HL-60 (cell line): Measurements from ENCODE around the gene BCL7A.

Experiments used
- DNase-seq, 2 experiments: peaks; one replicate each; pipeline ENCODE4 v3.0.0-alpha.2; 2010 to 2020; ENCODE audit warnings: low read depth in 1 of 2, low spot score in 1 of 2
- H3K27ac ChIP-seq: fragments of 250-450 bp; sonication (Bioruptor Pico); replicated peaks from 2 replicates; pipeline ENCODE4 v1.5.1; 2020; ENCODE audit warnings: mild to moderate bottlenecking, moderate library complexity
- H3K27me3 ChIP-seq: fragments of 250-450 bp; sonication (Bioruptor Pico); 2 replicates; pipeline ENCODE4 v1.5.1; 2021; ENCODE audit warnings: mild to moderate bottlenecking, moderate library complexity; ENCODE audit not compliant: insufficient read depth, poor library complexity, severe bottlenecking
- H3K4me3 ChIP-seq: replicated peaks from 2 replicates; pipeline ENCODE4 v1.5.1; 2011; ENCODE audit warnings: mild to moderate bottlenecking, control low read depth, low read length; ENCODE audit not compliant: insufficient read depth
- GABPA ChIP-seq: IDR thresholded peaks from 2 replicates; pipeline ENCODE4 v1.6.1; 2012; ENCODE audit warnings: low read depth
- POLR2AphosphoS5 ChIP-seq: IDR thresholded peaks from 2 replicates; pipeline ENCODE4 v1.6.1; 2012; ENCODE audit warnings: low read depth
- SPI1 ChIP-seq: IDR thresholded peaks from 2 replicates; pipeline ENCODE4 v1.6.1; 2012; ENCODE audit warnings: low read depth, mild to moderate bottlenecking, borderline replicate concordance
- TF ChIP-seq, protein P1 (sequence below): IDR thresholded peaks from one replicate; pipeline ENCODE4 v1.5.1; 2011; ENCODE audit warnings: low read length, control low read depth, inconsistent platforms; ENCODE audit not compliant: insufficient read depth
- TF ChIP-seq, protein P2 (sequence below): IDR thresholded peaks from 2 replicates; pipeline ENCODE4 v1.6.1; 2012; ENCODE audit warnings: low read depth; ENCODE audit not compliant: insufficient replicate concordance

The BCL7A gene

DNA sequence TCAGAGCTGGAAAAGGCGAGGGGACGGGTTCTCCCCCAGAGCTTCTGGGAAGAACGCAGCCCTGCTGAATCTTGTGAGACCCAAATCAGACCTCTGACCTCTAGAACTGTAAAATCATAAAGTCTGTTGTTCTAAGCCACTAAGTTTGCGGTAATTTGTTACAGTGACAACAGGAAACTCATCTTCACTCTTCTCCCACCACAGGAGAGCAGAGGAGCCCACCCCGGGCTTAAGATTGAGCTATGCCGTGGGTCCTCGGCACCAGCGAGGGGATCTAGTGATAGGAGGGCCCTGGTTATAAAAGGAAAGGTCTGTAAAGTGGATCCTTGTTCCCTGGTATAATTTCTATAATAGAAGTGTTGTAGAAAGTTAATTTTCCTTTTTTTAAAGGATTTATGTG lies 64.4 kb downstream of the BCL7A start:
- Histone ChIP-seq H3K4me3 (no peak overlapping the region), H3K27me3 (no peaks in the 10 kb centered on the region), H3K27ac (no peak overlapping the region)
- no peak for DNase-seq
- TF ChIP-seq, protein P1, sequence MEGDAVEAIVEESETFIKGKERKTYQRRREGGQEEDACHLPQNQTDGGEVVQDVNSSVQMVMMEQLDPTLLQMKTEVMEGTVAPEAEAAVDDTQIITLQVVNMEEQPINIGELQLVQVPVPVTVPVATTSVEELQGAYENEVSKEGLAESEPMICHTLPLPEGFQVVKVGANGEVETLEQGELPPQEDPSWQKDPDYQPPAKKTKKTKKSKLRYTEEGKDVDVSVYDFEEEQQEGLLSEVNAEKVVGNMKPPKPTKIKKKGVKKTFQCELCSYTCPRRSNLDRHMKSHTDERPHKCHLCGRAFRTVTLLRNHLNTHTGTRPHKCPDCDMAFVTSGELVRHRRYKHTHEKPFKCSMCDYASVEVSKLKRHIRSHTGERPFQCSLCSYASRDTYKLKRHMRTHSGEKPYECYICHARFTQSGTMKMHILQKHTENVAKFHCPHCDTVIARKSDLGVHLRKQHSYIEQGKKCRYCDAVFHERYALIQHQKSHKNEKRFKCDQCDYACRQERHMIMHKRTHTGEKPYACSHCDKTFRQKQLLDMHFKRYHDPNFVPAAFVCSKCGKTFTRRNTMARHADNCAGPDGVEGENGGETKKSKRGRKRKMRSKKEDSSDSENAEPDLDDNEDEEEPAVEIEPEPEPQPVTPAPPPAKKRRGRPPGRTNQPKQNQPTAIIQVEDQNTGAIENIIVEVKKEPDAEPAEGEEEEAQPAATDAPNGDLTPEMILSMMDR, result no peak
- TF ChIP-seq GABPA, result no peak
- no peak for TF ChIP-seq SPI1
- TF ChIP-seq, protein P2, sequence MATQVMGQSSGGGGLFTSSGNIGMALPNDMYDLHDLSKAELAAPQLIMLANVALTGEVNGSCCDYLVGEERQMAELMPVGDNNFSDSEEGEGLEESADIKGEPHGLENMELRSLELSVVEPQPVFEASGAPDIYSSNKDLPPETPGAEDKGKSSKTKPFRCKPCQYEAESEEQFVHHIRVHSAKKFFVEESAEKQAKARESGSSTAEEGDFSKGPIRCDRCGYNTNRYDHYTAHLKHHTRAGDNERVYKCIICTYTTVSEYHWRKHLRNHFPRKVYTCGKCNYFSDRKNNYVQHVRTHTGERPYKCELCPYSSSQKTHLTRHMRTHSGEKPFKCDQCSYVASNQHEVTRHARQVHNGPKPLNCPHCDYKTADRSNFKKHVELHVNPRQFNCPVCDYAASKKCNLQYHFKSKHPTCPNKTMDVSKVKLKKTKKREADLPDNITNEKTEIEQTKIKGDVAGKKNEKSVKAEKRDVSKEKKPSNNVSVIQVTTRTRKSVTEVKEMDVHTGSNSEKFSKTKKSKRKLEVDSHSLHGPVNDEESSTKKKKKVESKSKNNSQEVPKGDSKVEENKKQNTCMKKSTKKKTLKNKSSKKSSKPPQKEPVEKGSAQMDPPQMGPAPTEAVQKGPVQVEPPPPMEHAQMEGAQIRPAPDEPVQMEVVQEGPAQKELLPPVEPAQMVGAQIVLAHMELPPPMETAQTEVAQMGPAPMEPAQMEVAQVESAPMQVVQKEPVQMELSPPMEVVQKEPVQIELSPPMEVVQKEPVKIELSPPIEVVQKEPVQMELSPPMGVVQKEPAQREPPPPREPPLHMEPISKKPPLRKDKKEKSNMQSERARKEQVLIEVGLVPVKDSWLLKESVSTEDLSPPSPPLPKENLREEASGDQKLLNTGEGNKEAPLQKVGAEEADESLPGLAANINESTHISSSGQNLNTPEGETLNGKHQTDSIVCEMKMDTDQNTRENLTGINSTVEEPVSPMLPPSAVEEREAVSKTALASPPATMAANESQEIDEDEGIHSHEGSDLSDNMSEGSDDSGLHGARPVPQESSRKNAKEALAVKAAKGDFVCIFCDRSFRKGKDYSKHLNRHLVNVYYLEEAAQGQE, result no peak
- TF ChIP-seq POLR2AphosphoS5, result no peak

DNA sequence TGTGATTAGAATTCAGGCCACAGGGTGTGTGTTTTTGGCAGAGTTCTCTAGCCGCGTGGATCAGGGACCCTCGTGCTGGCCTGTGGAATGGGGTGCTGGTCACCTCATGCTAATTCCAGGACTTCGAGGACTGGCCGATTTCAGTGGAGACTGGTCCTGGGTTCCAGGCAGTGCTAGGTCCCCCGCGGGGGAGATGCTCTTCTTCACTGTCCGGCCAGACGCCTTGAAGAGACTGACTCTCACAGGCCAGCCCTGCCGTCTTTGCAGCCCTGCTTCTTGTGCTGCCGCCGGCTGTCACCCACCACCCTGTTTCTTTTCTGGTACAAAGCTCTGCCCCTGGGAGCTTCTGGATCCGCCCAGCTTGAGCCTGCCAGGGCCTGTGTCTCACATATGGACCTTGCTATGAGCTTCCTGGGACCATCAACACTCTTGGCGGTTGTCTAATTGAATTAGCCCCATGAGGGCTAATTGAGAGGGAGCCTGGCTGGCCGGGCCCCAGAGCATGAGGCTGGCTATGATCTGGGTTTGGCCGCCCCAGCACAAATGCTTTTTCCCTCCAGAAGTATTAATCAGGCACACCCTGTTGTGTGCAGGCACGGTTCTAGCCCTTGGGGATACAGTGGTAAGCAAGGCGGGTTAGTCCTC lies 65.1 kb downstream of the BCL7A start:
- no peak overlapping the region for H3K27ac ChIP-seq

DNA sequence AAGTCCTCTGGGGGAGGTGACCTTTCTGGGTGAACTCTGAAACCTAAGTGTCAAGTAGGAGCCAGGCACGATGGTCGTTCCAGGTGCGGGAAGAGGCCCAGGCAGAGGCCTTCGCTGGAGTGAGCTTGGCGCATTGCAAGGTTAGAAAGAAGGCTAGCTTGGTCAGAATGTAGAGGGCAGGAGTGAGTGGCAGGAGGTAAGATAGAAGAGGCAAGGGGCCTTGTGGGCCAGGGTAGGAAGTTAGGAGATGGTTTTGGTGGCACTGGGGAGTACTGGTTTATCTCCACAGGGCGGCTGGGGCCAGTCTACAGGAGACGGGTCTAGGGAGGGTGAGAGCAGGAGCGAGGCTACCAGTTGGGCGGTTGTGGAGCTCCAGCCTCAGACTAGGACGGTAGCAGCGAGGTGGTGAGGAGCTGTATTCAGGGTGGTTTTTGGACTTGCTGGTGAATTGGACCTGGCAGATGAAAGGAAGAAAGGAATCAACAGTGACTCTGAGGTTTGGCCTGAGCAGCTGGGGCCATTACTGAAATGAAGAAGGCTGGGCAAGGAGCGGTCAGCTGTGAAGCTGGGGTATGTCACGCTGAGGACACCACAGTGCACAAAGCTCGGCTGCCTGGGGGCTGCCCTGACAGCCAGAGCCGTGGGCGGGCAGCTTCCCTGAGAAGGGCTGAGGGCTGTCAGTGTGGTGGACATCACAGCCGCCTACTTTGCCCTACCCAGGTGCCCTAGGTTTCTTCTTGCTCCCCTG lies 65.9 kb downstream of the BCL7A start:
- H3K27me3 ChIP-seq, result no peaks in the 10 kb centered on the region
- TF ChIP-seq SPI1 (no peak), GABPA (no peak), POLR2AphosphoS5 (no peak)
- TF ChIP-seq, protein P2, result no peak
- TF ChIP-seq, protein P1, result no peak
- H3K27ac ChIP-seq, result no peak overlapping the region

More for the DNA sequence above, 65.1 kb downstream of the BCL7A start:
- DNase-seq, result no peak
- Histone ChIP-seq H3K27me3 (no peaks in the 10 kb centered on the region), H3K4me3 (no peak overlapping the region)
- TF ChIP-seq, protein P1, result no peak
- TF ChIP-seq SPI1 (no peak), POLR2AphosphoS5 (no peak), GABPA (no peak)
- TF ChIP-seq, protein P2, result no peak

More for the DNA sequence above, 65.9 kb downstream of the BCL7A start:
- DNase-seq, result no peak
- H3K4me3 ChIP-seq, result no peak overlapping the region
